Mesenchymal stem cell (in vitro differentiated cells and primary cell): ENCODE measurements around the gene NAXD.

Experiments
- DNase-seq: peaks from one replicate; pipeline ENCODE4 v3.0.0-alpha.2; 2013
- H2AFZ ChIP-seq: one replicate; pipeline ENCODE4 v1.6.1; 2013; ENCODE audit warnings: low read depth, mild to moderate bottlenecking, control low read depth, inconsistent platforms, low read length, moderate library complexity
- H2AK5ac ChIP-seq: 2 replicates; pipeline ENCODE4 v1.6.1; 2013; ENCODE audit warnings: low read length, moderate library complexity, mild to moderate bottlenecking, inconsistent platforms; ENCODE audit not compliant: severe bottlenecking
- H2BK120ac ChIP-seq: one replicate; pipeline ENCODE4 v1.6.1; 2013; ENCODE audit warnings: low read depth, mild to moderate bottlenecking, inconsistent platforms, low read length, moderate library complexity
- H2BK12ac ChIP-seq, 2 experiments: one replicate each; pipeline ENCODE4 v1.6.1; 2013; ENCODE audit warnings: inconsistent platforms in 2 of 2, low read length in 2 of 2, mild to moderate bottlenecking in 2 of 2, moderate library complexity in 2 of 2, control low read depth in 1 of 2
- H2BK15ac ChIP-seq: one replicate; pipeline ENCODE4 v1.6.1; 2013; ENCODE audit warnings: mild to moderate bottlenecking, low read depth, inconsistent platforms; ENCODE audit not compliant: poor library complexity, severe bottlenecking
- H2BK5ac ChIP-seq: 2 replicates; pipeline ENCODE4 v1.6.1; 2013; ENCODE audit warnings: low read depth, mild to moderate bottlenecking, low read length, control low read depth, inconsistent platforms; ENCODE audit not compliant: poor library complexity, severe bottlenecking
- H3K14ac ChIP-seq, 2 experiments: one replicate each; pipeline ENCODE4 v1.6.1; 2013; ENCODE audit warnings: inconsistent platforms in 2 of 2, low read length in 2 of 2, control low read depth in 1 of 2, mild to moderate bottlenecking in 1 of 2, moderate library complexity in 1 of 2
- H3K18ac ChIP-seq, 2 experiments: one replicate each; pipeline ENCODE4 v1.6.1; 2013; ENCODE audit warnings: inconsistent platforms in 2 of 2, low read length in 2 of 2, control low read depth in 1 of 2, low read depth in 1 of 2, mild to moderate bottlenecking in 1 of 2
- H3K23ac ChIP-seq, 2 experiments: one replicate each; pipeline ENCODE4 v1.6.1; 2013; ENCODE audit warnings: inconsistent platforms in 2 of 2, low read length in 2 of 2, mild to moderate bottlenecking in 2 of 2, moderate library complexity in 2 of 2, control low read depth in 1 of 2
- H3K27ac ChIP-seq: 2 replicates; pipeline ENCODE4 v1.5.1; 2013; ENCODE audit warnings: mild to moderate bottlenecking, moderate library complexity, low read length, control low read depth, inconsistent platforms; ENCODE audit not compliant: poor library complexity, severe bottlenecking
- H3K27me3 ChIP-seq, 2 experiments: 2 replicates each; pipeline versions ENCODE4 v1.6.1 to v1.7.0; 2013; ENCODE audit warnings: low read length in 2 of 2, mild to moderate bottlenecking in 2 of 2, moderate library complexity in 2 of 2, control low read depth in 1 of 2, inconsistent platforms in 1 of 2; ENCODE audit not compliant: control insufficient read depth in 1 of 2, insufficient read depth in 1 of 2
- H3K36me3 ChIP-seq, 2 experiments: 2 replicates each; pipeline versions ENCODE4 v1.6.1 to v1.7.0; 2013; ENCODE audit warnings: low read length in 2 of 2, control low read depth in 1 of 2, inconsistent platforms in 1 of 2, low read depth in 1 of 2, mild to moderate bottlenecking in 1 of 2; ENCODE audit not compliant: insufficient read depth in 2 of 2, control insufficient read depth in 1 of 2
- H3K4ac ChIP-seq, 2 experiments: one replicate each; pipeline ENCODE4 v1.6.1; 2013; ENCODE audit warnings: inconsistent platforms in 2 of 2, low read length in 2 of 2, mild to moderate bottlenecking in 2 of 2, moderate library complexity in 2 of 2, control low read depth in 1 of 2, low read depth in 1 of 2
- H3K4me1 ChIP-seq: 2 replicates; pipeline ENCODE4 v1.6.1; 2013; ENCODE audit warnings: low read depth, low read length, control low read depth; ENCODE audit not compliant: control insufficient read depth, insufficient read depth
- H3K4me2 ChIP-seq: 2 replicates; pipeline ENCODE4 v1.6.1; 2013; ENCODE audit warnings: low read length, mild to moderate bottlenecking, inconsistent platforms; ENCODE audit not compliant: poor library complexity, severe bottlenecking
- H3K4me3 ChIP-seq, 2 experiments: 2 replicates each; pipeline versions ENCODE4 v1.5.1 to v1.7.0; 2013; ENCODE audit warnings: low read length in 2 of 2, mild to moderate bottlenecking in 2 of 2, control low read depth in 1 of 2, low read depth in 1 of 2; ENCODE audit not compliant: insufficient read depth in 1 of 2
- H3K79me1 ChIP-seq: replicated peaks from 2 replicates; pipeline ENCODE4 v1.6.1; 2013; ENCODE audit warnings: mild to moderate bottlenecking, control low read depth, low read length, inconsistent platforms; ENCODE audit not compliant: poor library complexity, severe bottlenecking
- H3K9ac ChIP-seq: 2 replicates; pipeline ENCODE4 v1.7.0; 2013; ENCODE audit warnings: mild to moderate bottlenecking, low read length, moderate library complexity
- H3K9me3 ChIP-seq: 2 replicates; pipeline ENCODE4 v1.7.0; 2013; ENCODE audit warnings: mild to moderate bottlenecking, low read length; ENCODE audit not compliant: control insufficient read depth
- H4K8ac ChIP-seq: one replicate; pipeline ENCODE4 v1.6.1; 2013; ENCODE audit warnings: inconsistent platforms, mild to moderate bottlenecking, low read length, moderate library complexity
- H4K91ac ChIP-seq: one replicate; pipeline ENCODE4 v1.6.1; 2013; ENCODE audit warnings: mild to moderate bottlenecking, low read length, inconsistent platforms
- WGBS: methylation state at CpG from one replicate; pipeline ENCODE4 v1.1.7; 2013; ENCODE audit warnings: mixed read lengths; 5-methylcytosine and 5-hydroxymethylcytosine counted together

The NAXD gene

GRCh38 chr13:110643324-110643723 lies 28.0 kb downstream of the NAXD start:
- peaks cover 62 to 91% of the 10 kb centered on the region in 2 experiments for H3K36me3 ChIP-seq
- no peak overlapping the region for H3K27ac ChIP-seq
- H2AK5ac ChIP-seq, result no peak overlapping the region
- H3K4me2 ChIP-seq, result no peak overlapping the region
- no peak overlapping the region for H3K4ac ChIP-seq
- no peak overlapping the region for H2BK15ac ChIP-seq
- no peak overlapping the region for H3K14ac ChIP-seq
- WGBS, result 96% methylated on average over 11 of the region's 11 CpGs
- H2AFZ ChIP-seq, result no peak overlapping the region
- H2BK120ac ChIP-seq, result no peak overlapping the region
- H4K91ac ChIP-seq, result no peak overlapping the region
- H3K9me3 ChIP-seq, result no peaks in the 10 kb centered on the region
- no peaks in the 10 kb centered on the region for H3K27me3 ChIP-seq
- no peak overlapping the region for H4K8ac ChIP-seq
- H3K23ac ChIP-seq, result no peak overlapping the region
- no peak overlapping the region for H2BK12ac ChIP-seq
- peaks cover 19% of the 10 kb centered on the region for H3K79me1 ChIP-seq
- H3K9ac ChIP-seq, result no peak overlapping the region
- H2BK5ac ChIP-seq, result no peak overlapping the region
- H3K18ac ChIP-seq, result no peak overlapping the region
- no peak overlapping the region for H3K4me3 ChIP-seq
- H3K4me1 ChIP-seq, result peaks cover 31% of the 10 kb centered on the region
- DNase-seq, result no peak

DNA sequence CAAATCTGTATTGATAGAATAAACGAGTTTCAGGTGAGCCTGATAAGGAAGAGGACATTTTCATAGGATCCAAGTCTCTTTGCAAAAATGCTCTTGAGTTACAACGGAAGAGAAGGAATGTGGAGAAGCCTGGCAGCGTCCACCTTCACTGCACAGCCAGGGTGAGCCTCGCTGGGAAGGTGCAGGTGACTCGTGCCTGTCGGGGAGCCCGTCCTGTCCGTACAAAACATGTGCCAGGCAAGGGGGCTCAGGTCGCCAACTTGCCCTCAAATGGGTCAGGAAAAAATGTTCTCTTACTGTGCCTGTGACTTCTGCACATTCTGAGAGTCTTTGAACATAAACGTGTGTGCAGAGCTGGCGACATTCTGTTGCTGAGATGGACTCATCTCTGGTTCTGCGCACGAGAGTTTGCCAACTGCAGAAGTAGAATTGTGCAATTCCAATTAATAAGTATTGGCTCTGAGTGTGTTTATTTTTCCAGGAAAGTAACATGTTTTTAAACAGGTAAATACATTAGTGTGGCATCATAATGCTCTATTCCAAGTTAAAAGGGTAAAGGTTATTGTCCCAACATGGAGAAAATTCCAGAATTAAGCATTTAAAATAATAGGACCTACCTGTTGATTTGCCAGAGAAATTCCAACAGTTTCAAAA lies 28.6 kb downstream of the NAXD start:
- Histone ChIP-seq H3K18ac (no peak overlapping the region), H3K79me1 (peaks cover 18% of the 10 kb centered on the region), H3K4me1 (peaks cover 31% of the 10 kb centered on the region), H2BK15ac (no peak overlapping the region), H3K14ac (peak overlapping the region in 1 of 2 experiments; percentile 55), H2AK5ac (no peak overlapping the region), H3K4me3 (no peak overlapping the region), H4K91ac (no peak overlapping the region), H3K27me3 (no peaks in the 10 kb centered on the region), H3K27ac (no peak overlapping the region), H3K9ac (no peak overlapping the region), H4K8ac (no peak overlapping the region), H2BK12ac (no peak overlapping the region), H3K4ac (no peak overlapping the region), H2BK5ac (no peak overlapping the region), H2AFZ (no peak overlapping the region), H2BK120ac (no peak overlapping the region), H3K36me3 (peaks cover 59 to 91% of the 10 kb centered on the region in 2 experiments), H3K23ac (no peak overlapping the region), H3K4me2 (no peak overlapping the region), H3K9me3 (no peaks in the 10 kb centered on the region)
- 92% methylated on average over 13 of the region's 13 CpGs for WGBS
- no peak for DNase-seq

- no peak overlapping the region for H3K4me3 ChIP-seq
- H2BK12ac ChIP-seq, result peak overlapping the region in 1 of 2 experiments; percentile 16
- H2BK15ac ChIP-seq, result no peak overlapping the region
- H4K8ac ChIP-seq, result no peak overlapping the region
- H3K4me1 ChIP-seq, result peaks cover 31% of the 10 kb centered on the region
- WGBS, result 50% methylated on average over 28 of the region's 28 CpGs
- H3K4ac ChIP-seq, result no peak overlapping the region
- no peak overlapping the region for H3K18ac ChIP-seq
- peaks cover 60 to 89% of the 10 kb centered on the region in 2 experiments for H3K36me3 ChIP-seq
- H3K79me1 ChIP-seq, result peaks cover 15% of the 10 kb centered on the region
- peak overlapping the region; percentile 18 for H2AFZ ChIP-seq
- no peaks in the 10 kb centered on the region for H3K27me3 ChIP-seq
- no peak overlapping the region for H3K9ac ChIP-seq
- no peak overlapping the region for H3K14ac ChIP-seq
- no peak overlapping the region for H2AK5ac ChIP-seq
- no peak overlapping the region for H3K23ac ChIP-seq
- no peak overlapping the region for H2BK5ac ChIP-seq
- peak; percentile 75 for DNase-seq
- H4K91ac ChIP-seq, result no peak overlapping the region
- no peak overlapping the region for H2BK120ac ChIP-seq
- no peak overlapping the region for H3K27ac ChIP-seq
- H3K4me2 ChIP-seq, result peak overlapping the region; percentile 43
- H3K9me3 ChIP-seq, result no peaks in the 10 kb centered on the region
These were observed 29.7 kb downstream of the NAXD start for GRCh38 chr13:110644892-110645521.

DNA sequence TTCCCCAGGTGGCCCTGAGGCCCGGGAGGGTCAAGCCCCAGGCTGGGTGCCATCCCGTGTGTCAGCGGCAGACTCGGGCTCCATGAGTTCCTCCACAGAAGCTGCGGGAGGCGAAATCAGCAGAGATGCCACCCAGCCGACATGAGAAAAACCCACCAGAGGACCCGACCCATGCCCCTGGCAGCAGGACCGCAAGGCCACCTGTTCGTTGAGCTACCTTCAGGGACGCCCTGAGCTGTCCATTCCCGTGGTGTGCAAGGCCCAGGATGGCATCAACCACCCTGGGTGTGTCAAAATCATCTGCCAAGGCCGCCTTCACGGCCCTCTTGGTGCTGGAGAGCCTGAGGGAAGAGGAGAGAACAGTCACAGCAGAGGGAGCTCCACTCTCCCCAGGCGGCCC lies 30.4 kb downstream of the NAXD start:
- 96% methylated on average over 15 of the region's 15 CpGs for WGBS
- H3K4me3 ChIP-seq, result no peak overlapping the region

More for the DNA sequence above, 30.4 kb downstream of the NAXD start:
- no peak overlapping the region for H2BK120ac ChIP-seq
- H3K27ac ChIP-seq, result no peak overlapping the region
- no peaks in the 10 kb centered on the region for H3K27me3 ChIP-seq
- no peak overlapping the region for H3K4ac ChIP-seq
- no peak overlapping the region for H2BK15ac ChIP-seq
- H2BK5ac ChIP-seq, result no peak overlapping the region
- no peak overlapping the region for H3K14ac ChIP-seq
- H3K18ac ChIP-seq, result no peak overlapping the region
- no peak overlapping the region for H4K8ac ChIP-seq
- H2AK5ac ChIP-seq, result no peak overlapping the region
- peaks cover 26% of the 10 kb centered on the region for H3K4me1 ChIP-seq
- H3K9me3 ChIP-seq, result no peaks in the 10 kb centered on the region
- H3K9ac ChIP-seq, result no peak overlapping the region
- H4K91ac ChIP-seq, result no peak overlapping the region
- no peak for DNase-seq
- H2AFZ ChIP-seq, result no peak overlapping the region
- peaks cover 61 to 89% of the 10 kb centered on the region in 2 experiments for H3K36me3 ChIP-seq
- no peak overlapping the region for H3K4me2 ChIP-seq
- no peak overlapping the region for H2BK12ac ChIP-seq
- no peak overlapping the region for H3K23ac ChIP-seq
- peaks cover 15% of the 10 kb centered on the region for H3K79me1 ChIP-seq
